ENCODE data around the gene MEIOC.

- TF ChIP-seq, protein P1, sequence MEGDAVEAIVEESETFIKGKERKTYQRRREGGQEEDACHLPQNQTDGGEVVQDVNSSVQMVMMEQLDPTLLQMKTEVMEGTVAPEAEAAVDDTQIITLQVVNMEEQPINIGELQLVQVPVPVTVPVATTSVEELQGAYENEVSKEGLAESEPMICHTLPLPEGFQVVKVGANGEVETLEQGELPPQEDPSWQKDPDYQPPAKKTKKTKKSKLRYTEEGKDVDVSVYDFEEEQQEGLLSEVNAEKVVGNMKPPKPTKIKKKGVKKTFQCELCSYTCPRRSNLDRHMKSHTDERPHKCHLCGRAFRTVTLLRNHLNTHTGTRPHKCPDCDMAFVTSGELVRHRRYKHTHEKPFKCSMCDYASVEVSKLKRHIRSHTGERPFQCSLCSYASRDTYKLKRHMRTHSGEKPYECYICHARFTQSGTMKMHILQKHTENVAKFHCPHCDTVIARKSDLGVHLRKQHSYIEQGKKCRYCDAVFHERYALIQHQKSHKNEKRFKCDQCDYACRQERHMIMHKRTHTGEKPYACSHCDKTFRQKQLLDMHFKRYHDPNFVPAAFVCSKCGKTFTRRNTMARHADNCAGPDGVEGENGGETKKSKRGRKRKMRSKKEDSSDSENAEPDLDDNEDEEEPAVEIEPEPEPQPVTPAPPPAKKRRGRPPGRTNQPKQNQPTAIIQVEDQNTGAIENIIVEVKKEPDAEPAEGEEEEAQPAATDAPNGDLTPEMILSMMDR (IDR thresholded peaks at IDR 0.05), result no peak
- TF ChIP-seq ZFX (IDR thresholded peaks at IDR 0.05; ENCODE audit: borderline replicate concordance), result no peak
Measured at GRCh38 chr17:44677136-44677535, 20.9 kb downstream of the MEIOC start.
